ENCODE results near the gene RNF213. TPM values are rescaled to one million over a fixed set of nuclear protein-coding genes. Genes with fewer than 3 reads are reported as not detected.

The RNF213 gene
- total RNA-seq, 3 donors from 2014 or later: 96.0 to 111 (median 101) TPM

DNA sequence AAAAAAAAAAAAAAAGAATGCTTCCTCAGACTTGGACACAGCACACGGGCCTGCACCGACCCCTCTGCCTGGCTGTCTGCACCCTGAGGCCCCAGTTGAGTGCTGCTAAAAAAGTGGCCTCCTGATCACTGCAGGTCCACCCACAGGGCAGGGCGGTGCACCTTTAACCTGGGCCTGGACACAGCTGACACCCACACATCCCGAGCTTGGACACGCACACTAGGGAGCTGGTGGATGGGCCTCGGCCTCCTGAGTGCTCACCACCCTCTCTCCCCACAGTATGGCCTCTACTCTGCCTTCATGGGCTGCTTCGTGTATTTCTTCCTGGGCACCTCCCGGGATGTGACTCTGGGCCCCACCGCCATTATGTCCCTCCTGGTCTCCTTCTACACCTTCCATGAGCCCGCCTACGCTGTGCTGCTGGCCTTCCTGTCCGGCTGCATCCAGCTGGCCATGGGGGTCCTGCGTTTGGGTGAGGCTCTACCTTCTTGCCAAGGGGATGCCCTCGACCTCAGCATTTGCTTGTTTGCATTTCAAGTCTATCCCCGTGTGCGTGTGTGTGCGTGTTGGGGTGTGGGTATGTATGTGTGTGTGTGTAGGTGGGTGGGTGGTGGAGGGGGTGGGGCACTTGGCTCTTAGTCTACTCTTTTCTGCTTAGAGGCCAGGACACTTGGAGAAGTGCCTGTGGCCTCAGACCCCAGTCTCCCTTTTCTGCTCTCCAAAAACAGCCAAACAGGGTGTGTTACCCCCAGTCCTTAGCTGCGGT lies 38.1 kb upstream of the RNF213 start:
- Histone ChIP-seq H3K36me3 (no peaks in the 10 kb centered on the region), H3K27ac (no peak overlapping the region), H3K4me1 (peaks cover 0 to 6% of the 10 kb centered on the region in 2 donors), H3K9me3 (no peaks in the 10 kb centered on the region), H3K27me3 (no peaks in the 10 kb centered on the region), H3K4me3 (no peak overlapping the region)
- TF ChIP-seq POLR2A (IDR thresholded peaks at IDR 0.05) (no peak), POLR2AphosphoS5 (IDR thresholded peaks at IDR 0.05) (no peak)
- TF ChIP-seq, protein P1, sequence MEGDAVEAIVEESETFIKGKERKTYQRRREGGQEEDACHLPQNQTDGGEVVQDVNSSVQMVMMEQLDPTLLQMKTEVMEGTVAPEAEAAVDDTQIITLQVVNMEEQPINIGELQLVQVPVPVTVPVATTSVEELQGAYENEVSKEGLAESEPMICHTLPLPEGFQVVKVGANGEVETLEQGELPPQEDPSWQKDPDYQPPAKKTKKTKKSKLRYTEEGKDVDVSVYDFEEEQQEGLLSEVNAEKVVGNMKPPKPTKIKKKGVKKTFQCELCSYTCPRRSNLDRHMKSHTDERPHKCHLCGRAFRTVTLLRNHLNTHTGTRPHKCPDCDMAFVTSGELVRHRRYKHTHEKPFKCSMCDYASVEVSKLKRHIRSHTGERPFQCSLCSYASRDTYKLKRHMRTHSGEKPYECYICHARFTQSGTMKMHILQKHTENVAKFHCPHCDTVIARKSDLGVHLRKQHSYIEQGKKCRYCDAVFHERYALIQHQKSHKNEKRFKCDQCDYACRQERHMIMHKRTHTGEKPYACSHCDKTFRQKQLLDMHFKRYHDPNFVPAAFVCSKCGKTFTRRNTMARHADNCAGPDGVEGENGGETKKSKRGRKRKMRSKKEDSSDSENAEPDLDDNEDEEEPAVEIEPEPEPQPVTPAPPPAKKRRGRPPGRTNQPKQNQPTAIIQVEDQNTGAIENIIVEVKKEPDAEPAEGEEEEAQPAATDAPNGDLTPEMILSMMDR (IDR thresholded peaks at IDR 0.05): no peak
- intact Hi-C loops (cut with DNase I; ENCODE audit: low total_unique reads): no loop called here
- DNase-seq (ENCODE audit: low spot score in 2 of 2): no peak

DNA sequence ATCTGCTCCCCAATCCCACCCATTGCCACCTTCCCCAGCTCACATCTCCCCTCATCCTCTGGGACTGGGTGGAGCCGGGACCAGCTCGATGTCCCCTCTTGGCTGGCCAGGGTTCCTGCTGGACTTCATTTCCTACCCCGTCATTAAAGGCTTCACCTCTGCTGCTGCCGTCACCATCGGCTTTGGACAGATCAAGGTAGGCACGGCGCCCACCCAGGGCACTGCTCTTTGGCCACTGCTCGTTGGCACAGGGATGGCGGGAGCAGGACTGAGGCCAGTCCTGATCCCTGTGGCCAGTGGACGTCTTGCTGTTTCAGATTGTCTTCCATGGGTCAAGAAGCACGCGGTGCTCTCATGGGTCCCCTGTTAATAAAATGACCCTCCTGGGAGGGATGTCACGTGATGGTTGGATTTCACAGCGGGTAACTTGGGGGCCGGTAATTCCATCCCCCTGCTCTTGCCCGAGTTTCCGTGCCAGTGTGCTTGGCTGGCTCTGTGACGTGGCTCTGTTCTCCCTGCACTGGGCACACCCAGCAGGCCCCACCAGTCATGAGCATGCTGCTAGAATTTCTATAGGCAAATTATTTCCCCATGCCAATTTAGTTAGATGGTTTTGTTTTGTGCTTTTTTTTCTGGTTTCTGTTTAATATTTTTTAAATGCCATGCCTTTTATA lies 37.4 kb upstream of the RNF213 start:
- no peak for DNase-seq (ENCODE audit: low spot score in 2 of 2)
- no peaks in the 10 kb centered on the region for H3K36me3 ChIP-seq
- intact Hi-C loops (cut with DNase I; ENCODE audit: low total_unique reads): no loop called here
- peaks cover 0 to 4% of the 10 kb centered on the region in 2 donors for H3K4me1 ChIP-seq
- no peaks in the 10 kb centered on the region for H3K27me3 ChIP-seq
- no peak overlapping the region for H3K4me3 ChIP-seq
- no peak overlapping the region for H3K27ac ChIP-seq
- TF ChIP-seq, protein P1 (IDR thresholded peaks at IDR 0.05): no peak
- no peaks in the 10 kb centered on the region for H3K9me3 ChIP-seq

GRCh38 chr17:80223838-80224497 lies 36.7 kb upstream of the RNF213 start:
- no peak for TF ChIP-seq POLR2AphosphoS5 (IDR thresholded peaks at IDR 0.05)
- no peak for TF ChIP-seq POLR2A (IDR thresholded peaks at IDR 0.05)
- TF ChIP-seq, protein P1 (IDR thresholded peaks at IDR 0.05): no peak
- Histone ChIP-seq H3K36me3 (no peaks in the 10 kb centered on the region), H3K27ac (no peak overlapping the region)

DNA sequence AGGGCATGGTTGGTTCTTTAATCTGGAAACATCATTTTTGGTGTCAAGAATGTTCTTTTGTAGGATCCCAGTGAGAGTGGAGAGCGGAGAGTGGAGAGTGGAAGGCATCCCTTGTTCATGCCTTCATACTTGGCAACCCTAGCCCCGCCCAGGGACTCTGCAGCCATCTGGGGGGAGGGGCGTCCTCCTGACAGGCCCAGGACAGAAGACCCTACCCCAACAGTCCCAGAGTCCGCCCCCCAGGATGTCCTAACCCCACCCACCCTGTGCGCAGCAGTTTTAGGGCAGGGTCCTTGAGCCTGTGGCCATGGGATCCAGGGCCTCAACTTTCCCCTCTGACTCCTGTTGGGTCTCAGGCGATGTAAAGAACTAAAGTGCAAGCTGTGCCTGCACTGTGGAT lies 36.0 kb upstream of the RNF213 start:
- no peak overlapping the region for H3K4me3 ChIP-seq
- no peaks in the 10 kb centered on the region for H3K4me1 ChIP-seq
- no peaks in the 10 kb centered on the region for H3K27me3 ChIP-seq
- no peak for TF ChIP-seq POLR2AphosphoS5 (IDR thresholded peaks at IDR 0.05)
- TF ChIP-seq, protein P1 (IDR thresholded peaks at IDR 0.05): no peak
- TF ChIP-seq POLR2A (IDR thresholded peaks at IDR 0.05): no peak
- H3K9me3 ChIP-seq: no peaks in the 10 kb centered on the region
- no peaks in the 10 kb centered on the region for H3K36me3 ChIP-seq
- intact Hi-C loops (cut with DNase I; ENCODE audit: low total_unique reads): no loop called here
- no peak overlapping the region for H3K27ac ChIP-seq
- no peak for DNase-seq (ENCODE audit: low spot score in 2 of 2)

More at GRCh38 chr17:80223838-80224497, 36.7 kb upstream of the RNF213 start:
- no peak for DNase-seq (ENCODE audit: low spot score in 2 of 2)
- no peak overlapping the region for H3K4me3 ChIP-seq
- intact Hi-C loops (cut with DNase I; ENCODE audit: low total_unique reads): no loop called here
- H3K27me3 ChIP-seq: no peaks in the 10 kb centered on the region
- no peaks in the 10 kb centered on the region for H3K9me3 ChIP-seq
- no peaks in the 10 kb centered on the region for H3K4me1 ChIP-seq

DNA sequence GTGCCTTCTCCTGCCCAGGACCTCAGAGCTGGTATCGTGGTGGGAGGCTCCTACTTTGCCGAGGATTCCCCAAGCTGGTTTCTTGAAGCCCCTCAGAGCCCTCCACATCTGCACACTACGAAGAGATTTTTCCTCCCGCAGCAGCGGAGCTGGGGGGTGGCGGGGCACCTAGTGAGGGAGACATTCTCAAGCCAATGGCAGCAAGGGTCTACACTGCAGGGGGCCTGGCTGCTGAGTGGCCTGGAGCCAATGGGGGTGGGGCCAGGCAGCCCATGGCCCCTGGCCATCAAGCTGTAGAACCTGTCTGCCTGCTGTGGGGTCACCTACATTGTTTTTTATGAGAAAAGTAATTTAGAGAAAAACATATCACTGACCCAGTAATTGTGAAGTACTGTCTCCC lies 35.4 kb upstream of the RNF213 start:
- no peaks in the 10 kb centered on the region for H3K27me3 ChIP-seq
- no peak for DNase-seq (ENCODE audit: low spot score in 2 of 2)
- TF ChIP-seq POLR2AphosphoS5 (IDR thresholded peaks at IDR 0.05): no peak
- TF ChIP-seq POLR2A (IDR thresholded peaks at IDR 0.05): no peak
- TF ChIP-seq, protein P1 (IDR thresholded peaks at IDR 0.05): no peak
- H3K4me1 ChIP-seq: no peaks in the 10 kb centered on the region
- no peaks in the 10 kb centered on the region for H3K36me3 ChIP-seq
- H3K27ac ChIP-seq: no peak overlapping the region
- intact Hi-C loops (cut with DNase I; ENCODE audit: low total_unique reads): no loop called here
- no peaks in the 10 kb centered on the region for H3K9me3 ChIP-seq
- no peak overlapping the region for H3K4me3 ChIP-seq
